Measurements from ENCODE around the gene COL18A1.

GRCh38 chr21:45454060-45454925 is 49.3 kb downstream of the COL18A1 start:
- TF ChIP-seq, protein P1, sequence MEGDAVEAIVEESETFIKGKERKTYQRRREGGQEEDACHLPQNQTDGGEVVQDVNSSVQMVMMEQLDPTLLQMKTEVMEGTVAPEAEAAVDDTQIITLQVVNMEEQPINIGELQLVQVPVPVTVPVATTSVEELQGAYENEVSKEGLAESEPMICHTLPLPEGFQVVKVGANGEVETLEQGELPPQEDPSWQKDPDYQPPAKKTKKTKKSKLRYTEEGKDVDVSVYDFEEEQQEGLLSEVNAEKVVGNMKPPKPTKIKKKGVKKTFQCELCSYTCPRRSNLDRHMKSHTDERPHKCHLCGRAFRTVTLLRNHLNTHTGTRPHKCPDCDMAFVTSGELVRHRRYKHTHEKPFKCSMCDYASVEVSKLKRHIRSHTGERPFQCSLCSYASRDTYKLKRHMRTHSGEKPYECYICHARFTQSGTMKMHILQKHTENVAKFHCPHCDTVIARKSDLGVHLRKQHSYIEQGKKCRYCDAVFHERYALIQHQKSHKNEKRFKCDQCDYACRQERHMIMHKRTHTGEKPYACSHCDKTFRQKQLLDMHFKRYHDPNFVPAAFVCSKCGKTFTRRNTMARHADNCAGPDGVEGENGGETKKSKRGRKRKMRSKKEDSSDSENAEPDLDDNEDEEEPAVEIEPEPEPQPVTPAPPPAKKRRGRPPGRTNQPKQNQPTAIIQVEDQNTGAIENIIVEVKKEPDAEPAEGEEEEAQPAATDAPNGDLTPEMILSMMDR (IDR thresholded peaks at IDR 0.05), result no peak
- TF ChIP-seq POLR2A (IDR thresholded peaks at IDR 0.05), result no peak
